GM21825 (cell line): ENCODE results near the gene CDSN.
"Not testable (repeated sequence)": the region's sequence is repeated elsewhere in the genome, so short reads cannot be mapped to it uniquely, and the experiment has no call there.

Source experiments
- ATAC-seq: cut with Tn5 transposase; IDR thresholded peaks from one replicate; pipeline ENCODE4 v1.9.1; 2021; ENCODE audit warnings: mild to moderate bottlenecking, moderate library complexity; ENCODE audit not compliant: unreplicated experiment

The CDSN gene

GRCh38 chr6:31090973-31091364 is 29.3 kb downstream of the CDSN start:
- no peak for ATAC-seq

- ATAC-seq: no peak
These were observed 29.8 kb downstream of the CDSN start for GRCh38 chr6:31090275-31090972.

GRCh38 chr6:31087494-31088089 is 32.7 kb downstream of the CDSN start:
- no peak for ATAC-seq

GRCh38 chr6:31086788-31087440 is 33.3 kb downstream of the CDSN start:
- ATAC-seq: no peak

- no peak for ATAC-seq
These were observed 36.4 kb downstream of the CDSN start for GRCh38 chr6:31083742-31084354.

- ATAC-seq: no peak
These were observed 38.4 kb downstream of the CDSN start for GRCh38 chr6:31081872-31082271.

- ATAC-seq: no peak
These were observed 40.5 kb downstream of the CDSN start for GRCh38 chr6:31079656-31080261.

- no peak for ATAC-seq
These were observed 43.6 kb downstream of the CDSN start for GRCh38 chr6:31076611-31077010.

- no peak for ATAC-seq
These were observed 44.7 kb downstream of the CDSN start for GRCh38 chr6:31075528-31075927.

- no peak for ATAC-seq
These were observed 45.8 kb downstream of the CDSN start for GRCh38 chr6:31074401-31074800.

- no peak for ATAC-seq
These were observed 49.5 kb downstream of the CDSN start for GRCh38 chr6:31070711-31071197.

- ATAC-seq: no peak
These were observed 51.4 kb downstream of the CDSN start for GRCh38 chr6:31068669-31069340.

- ATAC-seq: not testable (repeated sequence)
These were observed 52.2 kb downstream of the CDSN start for GRCh38 chr6:31067891-31068668.

GRCh38 chr6:31067028-31067427 is 53.2 kb downstream of the CDSN start:
- ATAC-seq: not testable (repeated sequence)

GRCh38 chr6:31065556-31065955 is 54.7 kb downstream of the CDSN start:
- ATAC-seq: no peak
